Measurements from ENCODE around the gene LGALS1. TPM values are rescaled to one million over a fixed set of nuclear protein-coding genes. Genes with fewer than 3 reads are reported as not detected.

Gene LGALS1
- total and polyA plus RNA-seq, 9 of the 15 experiments (the other 6 are each of a cell fraction or from before 2014, with no cell fraction given), result 160 to 800 (median 330) TPM

DNA sequence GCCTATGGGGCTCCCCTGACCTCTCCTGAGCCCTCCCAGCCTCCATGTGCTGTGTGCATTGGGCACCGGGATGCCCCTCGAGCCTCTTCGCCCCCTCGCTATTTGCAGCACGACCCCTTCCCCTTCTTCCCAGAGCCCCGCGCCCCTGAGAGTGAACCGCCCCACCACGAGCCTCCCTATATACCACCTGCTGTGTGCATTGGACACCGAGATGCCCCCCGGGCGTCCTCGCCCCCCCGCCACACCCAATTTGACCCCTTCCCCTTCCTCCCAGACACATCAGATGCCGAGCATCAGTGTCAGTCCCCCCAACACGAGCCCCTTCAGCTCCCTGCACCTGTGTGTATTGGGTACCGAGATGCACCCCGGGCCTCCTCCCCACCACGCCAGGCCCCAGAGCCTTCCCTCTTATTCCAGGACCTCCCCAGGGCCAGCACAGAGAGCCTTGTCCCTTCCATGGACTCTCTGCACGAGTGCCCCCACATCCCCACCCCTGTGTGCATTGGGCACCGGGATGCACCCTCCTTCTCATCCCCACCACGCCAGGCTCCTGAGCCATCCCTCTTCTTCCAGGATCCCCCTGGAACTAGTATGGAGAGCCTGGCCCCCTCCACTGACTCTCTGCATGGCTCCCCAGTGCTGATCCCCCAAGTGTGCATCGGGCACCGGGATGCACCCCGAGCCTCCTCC lies 50.3 kb downstream of the LGALS1 start:
- POLR2A ChIA-PET, result no interaction called here
- Histone ChIP-seq H4K20me1 (replicated peaks; ENCODE audit: control insufficient read depth, insufficient read depth, low read length) (no peaks in the 10 kb centered on the region), H3K36me3 (ENCODE audit: control insufficient read depth, insufficient read depth, low read length) (no peaks in the 10 kb centered on the region), H3K4me3 (no peak overlapping the region), H3K79me2 (ENCODE audit: control insufficient read depth, insufficient read depth, low read length) (no peaks in the 10 kb centered on the region), H3K9ac (ENCODE audit: insufficient read depth in 1 of 2, low read depth in 2 of 2, low read length in 2 of 2) (no peak overlapping the region), H3K9me3 (replicated peaks; ENCODE audit: control insufficient read depth, insufficient read depth, low read depth, low read length) (no peaks in the 10 kb centered on the region), H3K27me3 (ENCODE audit: control insufficient read depth in 2 of 2, insufficient read depth in 2 of 2, low read length in 2 of 2) (peaks cover 4 to 15% of the 10 kb centered on the region in 2 experiments; a peak in 3 of 5 replicates), H3K4me2 (ENCODE audit: insufficient read depth, low read length) (no peak overlapping the region), H2AFZ (ENCODE audit: low read depth, low read length) (no peak overlapping the region), H3K27ac (ENCODE audit: extremely low read depth, low read depth, low read length) (no peak overlapping the region), H3K9me1 (ENCODE audit: control insufficient read depth, insufficient read depth, low read length) (no peaks in the 10 kb centered on the region), H3K4me1 (replicated peaks in 1 of 2; ENCODE audit: control insufficient read depth in 2 of 2, insufficient read depth in 2 of 2, low read length in 2 of 2) (peaks cover 5 to 8% of the 10 kb centered on the region in 2 experiments; a peak in 2 of 5 replicates)
- in situ Hi-C loops (cut with MboI), result no loop called here
- DNase-seq (ENCODE audit: extremely low read depth in 1 of 4, low spot score in 3 of 4), result no peak
- no TSS peak for BruUV-seq (replicated peaks)
- CTCF ChIA-PET (ENCODE audit: low intra/inter-chr PET ratio), result interaction anchor here (0.5 to 1.0 kb wide), 2 partner anchors 89 to 853 kb away, joined by 3 read pairs; no protein-coding TSS in a partner anchor
- no peak for ATAC-seq
- no peak for FAIRE-seq
- 2% methylated on average over 9 of the region's 25 CpGs for WGBS (ENCODE audit: insufficient coverage, low coverage, missing lambda C conversion rate)
- intact Hi-C loops (cut with micrococcal nuclease), result no loop called here
- TF ChIP-seq, protein P1, sequence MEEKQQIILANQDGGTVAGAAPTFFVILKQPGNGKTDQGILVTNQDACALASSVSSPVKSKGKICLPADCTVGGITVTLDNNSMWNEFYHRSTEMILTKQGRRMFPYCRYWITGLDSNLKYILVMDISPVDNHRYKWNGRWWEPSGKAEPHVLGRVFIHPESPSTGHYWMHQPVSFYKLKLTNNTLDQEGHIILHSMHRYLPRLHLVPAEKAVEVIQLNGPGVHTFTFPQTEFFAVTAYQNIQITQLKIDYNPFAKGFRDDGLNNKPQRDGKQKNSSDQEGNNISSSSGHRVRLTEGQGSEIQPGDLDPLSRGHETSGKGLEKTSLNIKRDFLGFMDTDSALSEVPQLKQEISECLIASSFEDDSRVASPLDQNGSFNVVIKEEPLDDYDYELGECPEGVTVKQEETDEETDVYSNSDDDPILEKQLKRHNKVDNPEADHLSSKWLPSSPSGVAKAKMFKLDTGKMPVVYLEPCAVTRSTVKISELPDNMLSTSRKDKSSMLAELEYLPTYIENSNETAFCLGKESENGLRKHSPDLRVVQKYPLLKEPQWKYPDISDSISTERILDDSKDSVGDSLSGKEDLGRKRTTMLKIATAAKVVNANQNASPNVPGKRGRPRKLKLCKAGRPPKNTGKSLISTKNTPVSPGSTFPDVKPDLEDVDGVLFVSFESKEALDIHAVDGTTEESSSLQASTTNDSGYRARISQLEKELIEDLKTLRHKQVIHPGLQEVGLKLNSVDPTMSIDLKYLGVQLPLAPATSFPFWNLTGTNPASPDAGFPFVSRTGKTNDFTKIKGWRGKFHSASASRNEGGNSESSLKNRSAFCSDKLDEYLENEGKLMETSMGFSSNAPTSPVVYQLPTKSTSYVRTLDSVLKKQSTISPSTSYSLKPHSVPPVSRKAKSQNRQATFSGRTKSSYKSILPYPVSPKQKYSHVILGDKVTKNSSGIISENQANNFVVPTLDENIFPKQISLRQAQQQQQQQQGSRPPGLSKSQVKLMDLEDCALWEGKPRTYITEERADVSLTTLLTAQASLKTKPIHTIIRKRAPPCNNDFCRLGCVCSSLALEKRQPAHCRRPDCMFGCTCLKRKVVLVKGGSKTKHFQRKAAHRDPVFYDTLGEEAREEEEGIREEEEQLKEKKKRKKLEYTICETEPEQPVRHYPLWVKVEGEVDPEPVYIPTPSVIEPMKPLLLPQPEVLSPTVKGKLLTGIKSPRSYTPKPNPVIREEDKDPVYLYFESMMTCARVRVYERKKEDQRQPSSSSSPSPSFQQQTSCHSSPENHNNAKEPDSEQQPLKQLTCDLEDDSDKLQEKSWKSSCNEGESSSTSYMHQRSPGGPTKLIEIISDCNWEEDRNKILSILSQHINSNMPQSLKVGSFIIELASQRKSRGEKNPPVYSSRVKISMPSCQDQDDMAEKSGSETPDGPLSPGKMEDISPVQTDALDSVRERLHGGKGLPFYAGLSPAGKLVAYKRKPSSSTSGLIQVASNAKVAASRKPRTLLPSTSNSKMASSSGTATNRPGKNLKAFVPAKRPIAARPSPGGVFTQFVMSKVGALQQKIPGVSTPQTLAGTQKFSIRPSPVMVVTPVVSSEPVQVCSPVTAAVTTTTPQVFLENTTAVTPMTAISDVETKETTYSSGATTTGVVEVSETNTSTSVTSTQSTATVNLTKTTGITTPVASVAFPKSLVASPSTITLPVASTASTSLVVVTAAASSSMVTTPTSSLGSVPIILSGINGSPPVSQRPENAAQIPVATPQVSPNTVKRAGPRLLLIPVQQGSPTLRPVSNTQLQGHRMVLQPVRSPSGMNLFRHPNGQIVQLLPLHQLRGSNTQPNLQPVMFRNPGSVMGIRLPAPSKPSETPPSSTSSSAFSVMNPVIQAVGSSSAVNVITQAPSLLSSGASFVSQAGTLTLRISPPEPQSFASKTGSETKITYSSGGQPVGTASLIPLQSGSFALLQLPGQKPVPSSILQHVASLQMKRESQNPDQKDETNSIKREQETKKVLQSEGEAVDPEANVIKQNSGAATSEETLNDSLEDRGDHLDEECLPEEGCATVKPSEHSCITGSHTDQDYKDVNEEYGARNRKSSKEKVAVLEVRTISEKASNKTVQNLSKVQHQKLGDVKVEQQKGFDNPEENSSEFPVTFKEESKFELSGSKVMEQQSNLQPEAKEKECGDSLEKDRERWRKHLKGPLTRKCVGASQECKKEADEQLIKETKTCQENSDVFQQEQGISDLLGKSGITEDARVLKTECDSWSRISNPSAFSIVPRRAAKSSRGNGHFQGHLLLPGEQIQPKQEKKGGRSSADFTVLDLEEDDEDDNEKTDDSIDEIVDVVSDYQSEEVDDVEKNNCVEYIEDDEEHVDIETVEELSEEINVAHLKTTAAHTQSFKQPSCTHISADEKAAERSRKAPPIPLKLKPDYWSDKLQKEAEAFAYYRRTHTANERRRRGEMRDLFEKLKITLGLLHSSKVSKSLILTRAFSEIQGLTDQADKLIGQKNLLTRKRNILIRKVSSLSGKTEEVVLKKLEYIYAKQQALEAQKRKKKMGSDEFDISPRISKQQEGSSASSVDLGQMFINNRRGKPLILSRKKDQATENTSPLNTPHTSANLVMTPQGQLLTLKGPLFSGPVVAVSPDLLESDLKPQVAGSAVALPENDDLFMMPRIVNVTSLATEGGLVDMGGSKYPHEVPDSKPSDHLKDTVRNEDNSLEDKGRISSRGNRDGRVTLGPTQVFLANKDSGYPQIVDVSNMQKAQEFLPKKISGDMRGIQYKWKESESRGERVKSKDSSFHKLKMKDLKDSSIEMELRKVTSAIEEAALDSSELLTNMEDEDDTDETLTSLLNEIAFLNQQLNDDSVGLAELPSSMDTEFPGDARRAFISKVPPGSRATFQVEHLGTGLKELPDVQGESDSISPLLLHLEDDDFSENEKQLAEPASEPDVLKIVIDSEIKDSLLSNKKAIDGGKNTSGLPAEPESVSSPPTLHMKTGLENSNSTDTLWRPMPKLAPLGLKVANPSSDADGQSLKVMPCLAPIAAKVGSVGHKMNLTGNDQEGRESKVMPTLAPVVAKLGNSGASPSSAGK (IDR thresholded peaks at IDR 0.05), result no peak
- TF ChIP-seq, protein P2, sequence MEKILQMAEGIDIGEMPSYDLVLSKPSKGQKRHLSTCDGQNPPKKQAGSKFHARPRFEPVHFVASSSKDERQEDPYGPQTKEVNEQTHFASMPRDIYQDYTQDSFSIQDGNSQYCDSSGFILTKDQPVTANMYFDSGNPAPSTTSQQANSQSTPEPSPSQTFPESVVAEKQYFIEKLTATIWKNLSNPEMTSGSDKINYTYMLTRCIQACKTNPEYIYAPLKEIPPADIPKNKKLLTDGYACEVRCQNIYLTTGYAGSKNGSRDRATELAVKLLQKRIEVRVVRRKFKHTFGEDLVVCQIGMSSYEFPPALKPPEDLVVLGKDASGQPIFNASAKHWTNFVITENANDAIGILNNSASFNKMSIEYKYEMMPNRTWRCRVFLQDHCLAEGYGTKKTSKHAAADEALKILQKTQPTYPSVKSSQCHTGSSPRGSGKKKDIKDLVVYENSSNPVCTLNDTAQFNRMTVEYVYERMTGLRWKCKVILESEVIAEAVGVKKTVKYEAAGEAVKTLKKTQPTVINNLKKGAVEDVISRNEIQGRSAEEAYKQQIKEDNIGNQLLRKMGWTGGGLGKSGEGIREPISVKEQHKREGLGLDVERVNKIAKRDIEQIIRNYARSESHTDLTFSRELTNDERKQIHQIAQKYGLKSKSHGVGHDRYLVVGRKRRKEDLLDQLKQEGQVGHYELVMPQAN (IDR thresholded peaks at IDR 0.05; ENCODE audit: borderline replicate concordance), result no peak
- TF ChIP-seq RBM25 (IDR thresholded peaks at IDR 0.05; ENCODE audit: low read depth, low read length, severe bottlenecking) (no peak), ZNF146 (CRISPR knock-in tag; IDR thresholded peaks at IDR 0.05; ENCODE audit: unreplicated experiment) (no peak), CREM (IDR thresholded peaks at IDR 0.05; ENCODE audit: low read depth) (no peak), XRCC5 (IDR thresholded peaks at IDR 0.05; ENCODE audit: low read depth, low read length) (no peak), NR2F6 (CRISPR knock-in tag; IDR thresholded peaks at IDR 0.05) (no peak), ILK (tag; IDR thresholded peaks at IDR 0.05; ENCODE audit: borderline replicate concordance, low read depth) (no peak)

Data from K562 (cell line).